GM12878 (cell line): Measurements from ENCODE around the gene XPO5. TPM values are rescaled to one million over a fixed set of nuclear protein-coding genes. Genes with fewer than 3 reads are reported as not detected.

Experiments used
- ATAC-seq: fragments of 200-7000 bp; cut with Tn5 transposase; 3 replicates; pipeline ENCODE4 v1.9.1; 2020; ENCODE audit warnings: mild to moderate bottlenecking, moderate library complexity
- BruUV-seq: library from RNA; stranded (reverse); fragments of 400-500 nt; replicated peaks from 2 replicates; lab custom pipeline; 2021; lab: Mats Ljungman, UMichigan
- CTCF ChIA-PET: fragments of 300-600 bp; sonication (Branson Sonifier 250); formaldehyde crosslinking; extraction: SDS; loops from one replicate; lab custom pipeline; 2021; ENCODE audit warnings: inconsistent platforms; lab: Yijun Ruan, JAX
- POLR2A ChIA-PET: fragments of 350-600 bp; formaldehyde crosslinking; extraction: SDS; loops from one replicate; lab custom pipeline; 2021; ENCODE audit warnings: inconsistent platforms; lab: Charles Lee
- RAD21 ChIA-PET: fragments of 300-600 bp; sonication (Branson Sonifier 250); formaldehyde crosslinking; loops from one replicate; lab custom pipeline; 2023; ENCODE audit warnings: antibody characterized with exemption; ENCODE audit not compliant: unreplicated experiment; lab: Charles Lee
- SMC1A ChIA-PET: fragments of 300-600 bp; sonication (Branson Sonifier 250); formaldehyde crosslinking; loops from one replicate; lab custom pipeline; 2023; ENCODE audit not compliant: unreplicated experiment, uncharacterized antibody; lab: Charles Lee
- DNase-seq: peaks from one replicate; pipeline ENCODE4 v3.0.0-alpha.2; 2011; ENCODE audit warnings: low read depth, low spot score
- FAIRE-seq: peaks from 3 replicates; lab custom pipeline; 2011; peaks lifted over from hg19 to GRCh38; lab: Jason Lieb, UNC
- H2AFZ ChIP-seq: 2 replicates; pipeline ENCODE4 v1.6.0; 2011; ENCODE audit warnings: low read depth, low read length, control low read depth; ENCODE audit not compliant: control insufficient read depth
- H3K27ac ChIP-seq: 2 replicates; pipeline ENCODE4 v1.5.1; 2011; ENCODE audit warnings: control low read depth; ENCODE audit not compliant: control insufficient read depth, insufficient read depth
- H3K27me3 ChIP-seq, 2 experiments: replicated peaks in 1 of 2; 2 replicates each; pipeline versions ENCODE4 v1.6.0 to v1.6.1; 2011; ENCODE audit warnings: low read length in 1 of 2; ENCODE audit not compliant: control insufficient read depth in 2 of 2, insufficient read depth in 2 of 2
- H3K36me3 ChIP-seq, 2 experiments: 2 replicates each; pipeline ENCODE4 v1.5.1; 2011; ENCODE audit warnings: low read length in 1 of 2; ENCODE audit not compliant: control insufficient read depth in 2 of 2, insufficient read depth in 2 of 2
- H3K4me1 ChIP-seq: 2 replicates; pipeline ENCODE4 v1.6.1; 2011; ENCODE audit warnings: mild to moderate bottlenecking, low read length, moderate library complexity, mixed read lengths; ENCODE audit not compliant: control insufficient read depth, insufficient read depth
- H3K4me2 ChIP-seq: 2 replicates; pipeline ENCODE4 v1.6.0; 2011; ENCODE audit warnings: control low read depth; ENCODE audit not compliant: control insufficient read depth, insufficient read depth
- H3K4me3 ChIP-seq: fragments of 200-600 bp; sonication (generic); 2 replicates; pipeline ENCODE4 v1.5.1; 2016
- H3K79me2 ChIP-seq: 2 replicates; pipeline ENCODE4 v1.6.0; 2011; ENCODE audit warnings: low read length; ENCODE audit not compliant: control insufficient read depth, insufficient read depth
- H3K9ac ChIP-seq: 2 replicates; pipeline ENCODE4 v1.8.0; 2011; ENCODE audit warnings: low read length, control low read depth, mixed read lengths; ENCODE audit not compliant: control insufficient read depth, insufficient read depth
- H3K9me3 ChIP-seq: replicated peaks from 3 replicates; pipeline ENCODE4 v1.5.1; 2011; ENCODE audit warnings: mild to moderate bottlenecking, low read length; ENCODE audit not compliant: control insufficient read depth, insufficient read depth
- H4K20me1 ChIP-seq: 2 replicates; pipeline ENCODE4 v1.6.0; 2011; ENCODE audit not compliant: control insufficient read depth, insufficient read depth
- CREB1 ChIP-seq: IDR thresholded peaks from 2 replicates; pipeline ENCODE4 v1.6.1; 2012; ENCODE audit warnings: low read depth, mild to moderate bottlenecking, inconsistent platforms
- POLR2A ChIP-seq: IDR thresholded peaks from 2 replicates; pipeline ENCODE4 v1.6.1; 2011; ENCODE audit warnings: low read depth, mild to moderate bottlenecking, low read length
- SPI1 ChIP-seq: IDR thresholded peaks from 2 replicates; pipeline ENCODE4 v1.6.1; 2011; ENCODE audit warnings: low read depth, mild to moderate bottlenecking, low read length, moderate library complexity, borderline replicate concordance; ENCODE audit not compliant: insufficient read depth
- WGBS: methylation state at CpG from one replicate; pipeline ENCODE4 v1.1.6; 2016; ENCODE audit warnings: low lambda C conversion rate; ENCODE audit not compliant: insufficient replicate concordance, insufficient coverage; ENCODE audit errors: missing lambda C conversion rate; 5-methylcytosine and 5-hydroxymethylcytosine counted together
- in situ Hi-C: fragments of 300-500 bp; cut with MboI; formaldehyde crosslinking; loops from 9 replicates; pipeline ENCODE4 v1.14.3; 2018; ENCODE audit warnings: mixed read lengths
- intact Hi-C: fragments of 100-400 bp; cut with micrococcal nuclease; formaldehyde crosslinking; loops from one replicate; pipeline ENCODE4 v1.14.2; 2022; ENCODE audit not compliant: unreplicated experiment
- polyA plus RNA-seq, 11 experiments: library from polyadenylated mRNA; depleted of rRNA in 4 of 11; unstranded in 6 of 11; stranded (reverse) in 5 of 11; fragments of >200 nt; fragmentation: Nextera tagmentation in 4 of 11; fragmentation: Illumina TruSeq in 1 of 11; extraction: Ambion mirVana in 4 of 11; extraction: Trizol in 1 of 11; gene quantifications; 1 replicate in 1 of 11; 2 replicates in 10 of 11; pipeline versions ENCODE4 v1.2.1 to v1.2.3, GENCODE V29; 2011 to 2016; ENCODE audit warnings: inconsistent platforms in 2 of 11, missing spikeins in 2 of 11, low read depth in 1 of 11
- total RNA-seq, 4 experiments: library from RNA; depleted of rRNA in 3 of 4; stranded (reverse); fragments of >200 nt in 3 of 4; fragmentation: Illumina TruSeq in 1 of 4; extraction: Trizol in 1 of 4; gene quantifications; 2 replicates each; pipeline versions ENCODE4 v1.2.1 to v1.2.3, GENCODE V29; 2013 to 2021
- TF ChIP-seq, protein P1 (sequence below): fragments of 450-650 bp; IDR thresholded peaks from 2 replicates; pipeline ENCODE4 v1.6.1; 2016; ENCODE audit warnings: mild to moderate bottlenecking

XPO5 gene
- total and polyA plus RNA-seq, 10 of the 15 experiments (the other 5 are each of a cell fraction or from before 2014, with no cell fraction given), result 11.3 to 76.0 (median 41.6) TPM

DNA sequence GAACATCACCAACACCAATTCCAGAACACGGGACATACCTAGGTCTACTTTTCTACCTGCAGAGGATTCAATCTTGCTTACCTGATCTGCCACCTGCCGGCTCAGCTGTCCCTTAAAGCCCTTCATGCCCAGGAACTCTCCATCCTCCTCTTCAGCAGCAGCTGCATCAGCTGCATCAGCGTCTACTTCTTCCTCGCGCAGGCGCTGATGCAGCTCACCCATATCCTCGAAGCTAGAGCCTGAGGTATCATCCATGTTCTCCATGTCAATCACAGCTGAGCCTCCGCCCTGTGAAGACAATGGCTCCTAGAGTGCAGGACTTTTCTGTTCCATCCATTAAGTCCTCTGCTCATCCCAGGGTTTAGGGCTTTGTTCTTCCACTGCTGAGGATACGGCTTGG, 60.0 kb downstream of the XPO5 start:
- DNase-seq, result no peak
- no peak for FAIRE-seq
- ChIA-PET POLR2A (interaction anchor here (0.8 to 1.7 kb wide), 3 partner anchors 39 to 61 kb away, joined by 3 to 4 read pairs (median 3); partner anchors contain the start of gene TJAP1), CTCF (interaction anchor here (1.0 to 3.3 kb wide), 2 partner anchors 9 to 114 kb away, joined by 3 to 28 read pairs; partner anchors contain the start of gene GTPBP2), RAD21 (no interaction called here), SMC1A (interaction anchor here (3.1 kb wide), 1 partner anchor 10 kb away, joined by 16 read pairs; no protein-coding TSS in a partner anchor)
- 76% methylated on average over 9 of the region's 9 CpGs for WGBS
- in situ Hi-C loops (no loop called here), intact Hi-C loops (loop anchor here (2.0 kb wide), 1 partner anchor 345 kb away; the partner anchor contains the start of gene SRF)
- peaks cover 41% of the 10 kb centered on the region for H3K79me2 ChIP-seq
- ATAC-seq, result no peak
- no peaks in the 10 kb centered on the region for H4K20me1 ChIP-seq
- H3K27me3 ChIP-seq, result no peaks in the 10 kb centered on the region
- no peak overlapping the region for H2AFZ ChIP-seq
- TSS peak; percentile 82 for BruUV-seq
- peak overlapping the region; percentile 93 for H3K4me2 ChIP-seq
- TF ChIP-seq, protein P1, sequence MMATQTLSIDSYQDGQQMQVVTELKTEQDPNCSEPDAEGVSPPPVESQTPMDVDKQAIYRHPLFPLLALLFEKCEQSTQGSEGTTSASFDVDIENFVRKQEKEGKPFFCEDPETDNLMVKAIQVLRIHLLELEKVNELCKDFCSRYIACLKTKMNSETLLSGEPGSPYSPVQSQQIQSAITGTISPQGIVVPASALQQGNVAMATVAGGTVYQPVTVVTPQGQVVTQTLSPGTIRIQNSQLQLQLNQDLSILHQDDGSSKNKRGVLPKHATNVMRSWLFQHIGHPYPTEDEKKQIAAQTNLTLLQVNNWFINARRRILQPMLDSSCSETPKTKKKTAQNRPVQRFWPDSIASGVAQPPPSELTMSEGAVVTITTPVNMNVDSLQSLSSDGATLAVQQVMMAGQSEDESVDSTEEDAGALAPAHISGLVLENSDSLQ, result peak; percentile 73
- TF ChIP-seq SPI1, result no peak
- no peaks in the 10 kb centered on the region for H3K9me3 ChIP-seq
- peaks cover 14 to 30% of the 10 kb centered on the region in 2 experiments for H3K36me3 ChIP-seq
- peak overlapping the region; percentile 88 for H3K9ac ChIP-seq
- peak overlapping the region; percentile 80 for H3K4me3 ChIP-seq
- H3K4me1 ChIP-seq, result peaks cover 6% of the 10 kb centered on the region
- H3K27ac ChIP-seq, result peak overlapping the region; percentile 76

DNA sequence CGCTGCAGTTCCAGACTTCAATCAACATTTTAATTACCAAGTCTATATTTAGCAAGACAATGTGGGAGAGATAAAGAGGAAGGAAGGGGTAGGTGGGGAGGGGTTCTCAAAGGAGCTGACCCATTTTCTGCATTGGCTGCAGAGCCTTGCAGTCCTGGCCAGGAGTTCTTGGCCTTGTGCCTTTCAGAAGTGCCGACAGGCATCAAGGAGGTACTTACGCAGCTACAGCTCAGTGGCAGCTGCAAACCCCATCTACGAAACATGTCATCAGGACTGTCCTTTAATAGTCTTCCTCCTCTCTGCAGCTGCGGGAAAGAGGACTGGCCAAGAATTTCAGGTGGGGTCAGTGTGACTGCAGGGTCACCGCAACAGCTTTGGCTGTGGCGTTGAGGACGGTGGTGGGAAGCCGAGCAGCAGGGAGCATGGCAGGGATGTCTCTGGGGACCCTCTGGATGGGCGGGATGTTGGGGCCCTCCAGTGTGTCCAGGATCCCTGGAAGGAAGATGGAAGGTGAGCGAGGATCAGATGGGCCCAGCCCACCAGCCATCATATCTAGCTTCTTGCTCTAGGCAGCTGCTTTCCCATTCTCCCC, 63.9 kb downstream of the XPO5 start:
- CTCF ChIA-PET, result interaction anchor here (0.7 to 1.1 kb wide), 2 partner anchors 14 to 203 kb away, joined by 3 to 4 read pairs; partner anchors contain the start of gene CRIP3
- peaks cover 9% of the 10 kb centered on the region for H3K4me1 ChIP-seq

More for the DNA sequence above, 63.9 kb downstream of the XPO5 start:
- Histone ChIP-seq H3K9me3 (no peaks in the 10 kb centered on the region), H4K20me1 (no peaks in the 10 kb centered on the region), H3K4me2 (no peak overlapping the region), H3K36me3 (peaks cover 10 to 13% of the 10 kb centered on the region in 2 experiments; a peak in 3 of 4 replicates), H2AFZ (no peak overlapping the region), H3K27me3 (peaks cover 0 to 2% of the 10 kb centered on the region in 2 experiments; a peak in 1 of 4 replicates), H3K9ac (no peak overlapping the region), H3K4me3 (no peak overlapping the region), H3K27ac (no peak overlapping the region), H3K79me2 (peaks cover 19% of the 10 kb centered on the region)
- BruUV-seq, result no TSS peak
- TF ChIP-seq POLR2A (0 out of 2 replicates have a peak, but pooled peaks have one; percentile 11), CREB1 (no peak)
- RAD21 ChIA-PET, result no interaction called here
- WGBS, result 94% methylated on average over 11 of the region's 11 CpGs
- SMC1A ChIA-PET, result interaction anchor here (0.7 kb wide), 1 partner anchor 9 kb away, joined by 4 read pairs; no protein-coding TSS in a partner anchor
- in situ Hi-C loops (no loop called here), intact Hi-C loops (no loop called here)
- DNase-seq (no peak), FAIRE-seq (no peak), ATAC-seq (no peak)
- POLR2A ChIA-PET, result interaction anchor here (0.6 to 1.1 kb wide), 3 partner anchors 35 to 265 kb away, joined by 3 read pairs; no protein-coding TSS in a partner anchor
